Measurements from ENCODE around the gene MYMX. TPM values are rescaled to one million over a fixed set of nuclear protein-coding genes. Genes with fewer than 3 reads are reported as not detected.
A peak's percentile ranks its signal among the peaks of the same experiment; 100 is the strongest.
"Not testable (repeated sequence)": the region's sequence is repeated elsewhere in the genome, so short reads cannot be mapped to it uniquely, and the experiment has no call there.

MYMX gene
- total RNA-seq, 3 donors from 2014 or later: 0.88 to 3.4 (median 2.9) TPM

DNA sequence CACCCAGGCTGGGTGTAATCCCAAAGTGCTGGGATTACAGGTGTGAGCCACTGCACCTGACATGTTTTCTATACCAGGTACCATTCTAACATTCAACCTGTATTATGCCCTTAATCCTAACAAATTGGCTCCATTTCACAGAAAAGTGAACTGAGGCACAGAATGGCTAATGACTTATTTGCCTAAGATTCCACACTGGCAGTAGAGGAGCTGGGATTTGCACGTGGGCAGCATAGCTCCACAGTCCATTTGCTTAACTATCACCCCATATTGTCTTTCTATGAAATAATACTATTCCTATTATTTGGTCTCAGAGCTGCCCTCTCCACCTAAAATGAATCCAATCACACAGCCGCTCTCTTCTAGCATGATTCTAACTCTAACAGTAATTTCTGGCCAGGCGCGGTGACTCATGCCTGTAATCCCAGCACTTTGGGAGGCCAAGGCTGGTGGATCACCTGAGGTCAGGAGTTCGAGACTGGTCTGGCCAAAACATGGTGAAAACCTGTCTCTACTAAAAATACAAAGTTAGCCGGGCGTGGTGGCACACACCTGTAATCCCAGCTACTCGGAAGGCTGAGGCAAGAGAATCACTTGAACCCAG is 23.3 kb upstream of the MYMX start:
- intact Hi-C loops (cut with DNase I; ENCODE audit: low total_unique reads): no loop called here
- DNase-seq (ENCODE audit: low spot score in 2 of 2): no peak
- Histone ChIP-seq H3K27ac (no peak overlapping the region), H3K4me3 (no peak overlapping the region), H3K27me3 (no peaks in the 10 kb centered on the region), H3K36me3 (no peaks in the 10 kb centered on the region), H3K9me3 (no peaks in the 10 kb centered on the region), H3K4me1 (no peaks in the 10 kb centered on the region)
- TF ChIP-seq POLR2A (IDR thresholded peaks at IDR 0.05) (no peak), POLR2AphosphoS5 (IDR thresholded peaks at IDR 0.05) (no peak)
- TF ChIP-seq, protein P1, sequence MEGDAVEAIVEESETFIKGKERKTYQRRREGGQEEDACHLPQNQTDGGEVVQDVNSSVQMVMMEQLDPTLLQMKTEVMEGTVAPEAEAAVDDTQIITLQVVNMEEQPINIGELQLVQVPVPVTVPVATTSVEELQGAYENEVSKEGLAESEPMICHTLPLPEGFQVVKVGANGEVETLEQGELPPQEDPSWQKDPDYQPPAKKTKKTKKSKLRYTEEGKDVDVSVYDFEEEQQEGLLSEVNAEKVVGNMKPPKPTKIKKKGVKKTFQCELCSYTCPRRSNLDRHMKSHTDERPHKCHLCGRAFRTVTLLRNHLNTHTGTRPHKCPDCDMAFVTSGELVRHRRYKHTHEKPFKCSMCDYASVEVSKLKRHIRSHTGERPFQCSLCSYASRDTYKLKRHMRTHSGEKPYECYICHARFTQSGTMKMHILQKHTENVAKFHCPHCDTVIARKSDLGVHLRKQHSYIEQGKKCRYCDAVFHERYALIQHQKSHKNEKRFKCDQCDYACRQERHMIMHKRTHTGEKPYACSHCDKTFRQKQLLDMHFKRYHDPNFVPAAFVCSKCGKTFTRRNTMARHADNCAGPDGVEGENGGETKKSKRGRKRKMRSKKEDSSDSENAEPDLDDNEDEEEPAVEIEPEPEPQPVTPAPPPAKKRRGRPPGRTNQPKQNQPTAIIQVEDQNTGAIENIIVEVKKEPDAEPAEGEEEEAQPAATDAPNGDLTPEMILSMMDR (IDR thresholded peaks at IDR 0.05): no peak

DNA sequence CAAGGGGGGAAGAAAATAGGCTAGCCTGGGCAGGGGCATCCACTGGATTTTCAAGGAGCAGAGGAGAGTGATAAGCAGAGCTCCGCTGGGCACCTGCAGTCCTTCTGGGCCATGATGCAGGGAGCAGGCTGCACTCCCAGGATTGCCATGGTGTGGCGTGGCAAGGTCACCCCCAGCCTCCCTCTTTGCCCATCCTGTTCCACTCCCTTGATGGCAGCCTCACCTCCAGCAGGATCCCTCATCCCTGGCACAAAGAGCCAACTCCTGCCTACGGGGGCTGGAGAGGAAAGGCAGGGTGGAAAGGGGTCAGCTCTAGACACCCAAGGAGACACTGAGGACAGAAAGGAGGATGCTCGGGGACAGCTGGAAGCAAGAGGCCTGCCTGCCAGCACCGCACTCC is 22.4 kb upstream of the MYMX start:
- Histone ChIP-seq H3K36me3 (no peaks in the 10 kb centered on the region), H3K4me3 (no peak overlapping the region), H3K27me3 (no peaks in the 10 kb centered on the region), H3K4me1 (no peaks in the 10 kb centered on the region), H3K27ac (no peak overlapping the region), H3K9me3 (no peaks in the 10 kb centered on the region)
- TF ChIP-seq POLR2A (IDR thresholded peaks at IDR 0.05) (no peak), POLR2AphosphoS5 (IDR thresholded peaks at IDR 0.05) (no peak)
- TF ChIP-seq, protein P1 (IDR thresholded peaks at IDR 0.05): no peak
- DNase-seq (ENCODE audit: low spot score in 2 of 2): no peak
- intact Hi-C loops (cut with DNase I; ENCODE audit: low total_unique reads): no loop called here

DNA sequence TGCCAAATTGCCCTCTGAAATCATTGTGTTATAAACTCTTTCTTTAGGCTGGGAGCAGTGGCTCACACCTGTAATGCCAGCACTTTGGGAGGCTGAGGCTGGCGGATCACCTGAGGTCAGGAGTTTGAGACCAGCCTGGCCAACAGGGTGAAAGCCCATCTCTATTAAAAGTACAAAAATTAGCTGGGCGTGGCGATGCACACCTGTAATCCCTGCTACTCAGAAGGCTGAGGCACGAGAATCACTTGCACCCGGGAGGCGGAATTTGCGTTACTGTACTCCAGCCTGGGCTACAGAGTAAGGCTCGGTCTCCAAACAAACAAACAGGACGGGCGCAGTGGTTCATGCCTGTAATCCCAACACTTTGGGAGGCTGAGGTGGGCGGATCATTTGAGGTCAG is 20.4 kb upstream of the MYMX start:
- H3K4me1 ChIP-seq; intact Hi-C loops (cut with DNase I; ENCODE audit: low total_unique reads); H3K27ac ChIP-seq; H3K36me3 ChIP-seq; H3K9me3 ChIP-seq; H3K27me3 ChIP-seq; DNase-seq (ENCODE audit: low spot score in 2 of 2); H3K4me3 ChIP-seq: not testable (repeated sequence)

DNA sequence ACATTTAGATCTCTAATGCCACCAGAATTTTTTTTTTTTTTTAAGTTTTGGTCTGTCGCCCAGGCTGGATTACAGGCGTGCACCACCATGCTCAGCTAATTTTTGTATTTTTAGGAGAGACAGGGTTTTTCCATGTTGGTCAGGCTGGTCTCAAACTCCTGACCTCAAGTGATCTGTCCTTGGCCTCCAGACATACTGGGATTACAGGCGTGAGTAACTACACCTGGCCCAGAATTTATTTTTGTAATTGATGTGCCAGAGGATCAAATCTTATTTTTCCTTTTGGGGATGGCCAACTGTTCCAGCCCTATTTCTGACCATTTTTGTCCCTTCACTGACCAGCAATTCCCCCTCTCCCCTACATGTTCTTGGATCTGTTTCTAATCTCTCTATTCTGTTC is 18.0 kb upstream of the MYMX start:
- TF ChIP-seq, protein P1 (IDR thresholded peaks at IDR 0.05): no peak
- no peak for TF ChIP-seq POLR2AphosphoS5 (IDR thresholded peaks at IDR 0.05)
- TF ChIP-seq POLR2A (IDR thresholded peaks at IDR 0.05): no peak
- H3K27ac ChIP-seq: no peak overlapping the region
- no peaks in the 10 kb centered on the region for H3K4me1 ChIP-seq
- no peaks in the 10 kb centered on the region for H3K27me3 ChIP-seq
- no peaks in the 10 kb centered on the region for H3K9me3 ChIP-seq
- intact Hi-C loops (cut with DNase I; ENCODE audit: low total_unique reads): no loop called here
- no peaks in the 10 kb centered on the region for H3K36me3 ChIP-seq
- H3K4me3 ChIP-seq: no peak overlapping the region
- DNase-seq (ENCODE audit: low spot score in 2 of 2): no peak

DNA sequence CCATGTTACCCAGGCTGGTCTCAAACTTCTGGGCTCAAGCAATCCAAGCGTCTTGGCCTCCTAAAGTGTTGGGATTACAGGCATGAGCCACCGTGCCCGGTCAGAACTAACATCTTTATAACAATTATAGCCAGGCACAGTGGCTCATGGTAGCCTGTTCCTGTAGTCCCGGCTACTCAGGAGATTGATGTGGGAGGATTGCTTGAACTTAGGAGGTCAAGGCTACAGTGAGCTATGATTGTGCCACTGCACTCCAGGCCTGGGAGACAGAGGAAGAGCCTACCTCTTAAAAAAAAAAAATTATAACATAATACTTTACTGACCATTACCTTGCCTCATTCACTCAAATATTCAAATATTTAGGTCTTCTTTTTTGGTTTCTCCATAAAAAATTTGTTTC is 16.8 kb upstream of the MYMX start:
- Histone ChIP-seq H3K27ac (no peak overlapping the region), H3K36me3 (no peaks in the 10 kb centered on the region), H3K9me3 (no peaks in the 10 kb centered on the region), H3K4me1 (no peaks in the 10 kb centered on the region), H3K4me3 (no peak overlapping the region), H3K27me3 (no peaks in the 10 kb centered on the region)
- TF ChIP-seq POLR2A (IDR thresholded peaks at IDR 0.05) (no peak), POLR2AphosphoS5 (IDR thresholded peaks at IDR 0.05) (no peak)
- TF ChIP-seq, protein P1 (IDR thresholded peaks at IDR 0.05): no peak
- intact Hi-C loops (cut with DNase I; ENCODE audit: low total_unique reads): no loop called here
- no peak for DNase-seq (ENCODE audit: low spot score in 2 of 2)

DNA sequence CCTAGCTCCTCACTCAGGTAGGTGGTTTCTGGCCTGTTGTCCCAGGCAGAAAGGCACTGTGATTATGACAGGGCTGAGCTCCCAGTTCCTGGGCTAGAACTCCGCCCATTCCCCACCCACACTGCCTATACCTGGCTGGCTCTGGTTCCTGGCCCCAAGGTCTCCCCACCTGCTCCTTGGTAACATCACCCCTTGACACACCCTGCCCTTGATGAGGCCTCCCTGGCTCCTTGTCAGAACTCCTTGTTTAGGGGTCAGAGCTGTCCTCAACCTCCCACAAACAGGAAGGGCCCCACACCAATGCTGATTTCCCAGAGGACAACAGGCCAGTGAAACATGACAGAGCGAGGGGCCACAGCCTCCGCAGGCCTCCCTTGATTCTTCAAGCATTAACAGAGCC is 15.5 kb upstream of the MYMX start:
- DNase-seq (ENCODE audit: low spot score in 2 of 2): peak in 1 of 2 donors; percentile 62
- Histone ChIP-seq H3K27me3 (no peaks in the 10 kb centered on the region), H3K9me3 (no peaks in the 10 kb centered on the region), H3K4me3 (peak overlapping the region in 1 of 3 donors; percentile 29), H3K4me1 (no peaks in the 10 kb centered on the region), H3K27ac (peak overlapping the region; percentile 56 to 88), H3K36me3 (no peaks in the 10 kb centered on the region)
- intact Hi-C loops (cut with DNase I; ENCODE audit: low total_unique reads): no loop called here
- TF ChIP-seq POLR2A (IDR thresholded peaks at IDR 0.05): no peak
- TF ChIP-seq, protein P1 (IDR thresholded peaks at IDR 0.05): no peak
- no peak for TF ChIP-seq POLR2AphosphoS5 (IDR thresholded peaks at IDR 0.05)
